H1 (cell line): ENCODE results near the gene CHPF2. TPM values are rescaled to one million over a fixed set of nuclear protein-coding genes. Genes with fewer than 3 reads are reported as not detected.

Experiments used
- CTCF ChIA-PET: fragments of 300-600 bp; sonication (Branson Sonifier 250); formaldehyde crosslinking; loops from one replicate; lab custom pipeline; 2021; ENCODE audit not compliant: partially characterized antibody; lab: Charles Lee
- POLR2A ChIA-PET: fragments of 300-600 bp; sonication (Branson Sonifier 250); formaldehyde crosslinking; loops from one replicate; lab custom pipeline; 2021; ENCODE audit warnings: inconsistent platforms; ENCODE audit not compliant: partially characterized antibody; lab: Charles Lee
- DNase-seq, 2 experiments: peaks; one replicate each; pipeline versions ENCODE4 v3.0.0 to v3.0.0-alpha.2; 2010 to 2022; ENCODE audit warnings: low spot score in 2 of 2, low read depth in 1 of 2, mixed read lengths in 1 of 2
- FAIRE-seq: peaks from 2 replicates; lab custom pipeline; 2011; peaks lifted over from hg19 to GRCh38; lab: Jason Lieb, UNC
- H2AFZ ChIP-seq: 2 replicates; pipeline ENCODE4 v1.8.1; 2012; ENCODE audit warnings: low read length, inconsistent platforms
- H2AK5ac ChIP-seq: 2 replicates; pipeline ENCODE4 v1.6.1; 2013; ENCODE audit warnings: low read depth, low read length
- H2BK120ac ChIP-seq: replicated peaks from 2 replicates; pipeline ENCODE3; 2013; ENCODE audit warnings: low read depth, low read length, inconsistent platforms
- H2BK12ac ChIP-seq: 2 replicates; pipeline ENCODE4 v1.6.1; 2013; ENCODE audit warnings: low read depth, low read length
- H2BK15ac ChIP-seq: 2 replicates; pipeline ENCODE4 v1.6.1; 2013; ENCODE audit warnings: low read length
- H2BK20ac ChIP-seq: 2 replicates; pipeline ENCODE4 v1.6.1; 2013; ENCODE audit warnings: low read length
- H2BK5ac ChIP-seq: 2 replicates; pipeline ENCODE4 v1.6.1; 2013; ENCODE audit warnings: low read depth, low read length
- H3K14ac ChIP-seq: 2 replicates; pipeline ENCODE4 v1.6.1; 2013; ENCODE audit warnings: inconsistent platforms; ENCODE audit not compliant: insufficient read length
- H3K18ac ChIP-seq: 2 replicates; pipeline ENCODE4 v1.6.1; 2013; ENCODE audit warnings: low read length; ENCODE audit errors: extremely low read depth
- H3K23ac ChIP-seq: 2 replicates; pipeline ENCODE4 v1.6.1; 2013; ENCODE audit warnings: inconsistent platforms; ENCODE audit not compliant: insufficient read length
- H3K23me2 ChIP-seq: 2 replicates; pipeline ENCODE4 v1.6.1; 2013; ENCODE audit warnings: low read depth, low read length
- H3K27ac ChIP-seq: 2 replicates; pipeline ENCODE4 v1.6.1; 2011; ENCODE audit warnings: low read depth, low read length, inconsistent platforms
- H3K27me3 ChIP-seq, 4 experiments: replicated peaks in 1 of 4; 1 replicate in 1 of 4; 2 replicates in 3 of 4; pipeline versions ENCODE4 v1.6.1 to v1.8.1; 2011 to 2013; ENCODE audit warnings: low read length in 3 of 4, mild to moderate bottlenecking in 3 of 4, inconsistent platforms in 2 of 4, mixed read lengths in 2 of 4, moderate library complexity in 1 of 4; ENCODE audit not compliant: control insufficient read depth in 3 of 4, insufficient read depth in 3 of 4; ENCODE audit errors: extremely low read depth in 1 of 4
- H3K36me3 ChIP-seq, 4 experiments: 2 replicates each; pipeline versions ENCODE4 v1.6.1 to v1.8.1; 2011 to 2013; ENCODE audit warnings: mild to moderate bottlenecking in 4 of 4, low read length in 3 of 4, moderate library complexity in 2 of 4, control low read depth in 1 of 4, inconsistent platforms in 1 of 4; ENCODE audit not compliant: insufficient read depth in 4 of 4, control insufficient read depth in 2 of 4
- H3K4ac ChIP-seq: replicated peaks from 2 replicates; pipeline ENCODE3; 2013; ENCODE audit warnings: low read length, low read depth, mixed read lengths, inconsistent platforms; ENCODE audit not compliant: insufficient read length
- H3K4me1 ChIP-seq, 4 experiments: replicated peaks in 1 of 4; 1 replicate in 1 of 4; 2 replicates in 3 of 4; pipeline versions ENCODE4 v1.6.1 to v1.8.1; 2011 to 2013; ENCODE audit warnings: low read length in 3 of 4, inconsistent platforms in 2 of 4, mixed read lengths in 1 of 4; ENCODE audit not compliant: insufficient read depth in 4 of 4, control insufficient read depth in 3 of 4
- H3K4me2 ChIP-seq, 2 experiments: 2 replicates each; pipeline versions ENCODE4 v1.6.1 to v1.8.1; 2011 to 2013; ENCODE audit warnings: low read depth in 2 of 2, low read length in 2 of 2, control low read depth in 1 of 2, inconsistent platforms in 1 of 2, mild to moderate bottlenecking in 1 of 2; ENCODE audit not compliant: insufficient read depth in 1 of 2
- H3K4me3 ChIP-seq, 4 experiments: fragments of 200-600, 300-600 bp in 1 of 4; sonication (generic), shearing (Covaris generic), sonication (Bioruptor Twin) in 1 of 4; 2 replicates each; pipeline versions ENCODE4 v1.5.1 to v1.8.1; 2011 to 2016; ENCODE audit warnings: low read length in 4 of 4, low read depth in 3 of 4, control low read depth in 2 of 4, inconsistent platforms in 2 of 4, mild to moderate bottlenecking in 2 of 4, mixed read lengths in 1 of 4, moderate library complexity in 1 of 4; ENCODE audit not compliant: insufficient read depth in 2 of 4; ENCODE audit errors: extremely low read depth in 1 of 4
- H3K56ac ChIP-seq: replicated peaks from 2 replicates; pipeline ENCODE3; 2013; ENCODE audit warnings: low read depth, mild to moderate bottlenecking, mixed read lengths, low read length, inconsistent platforms; ENCODE audit not compliant: insufficient read length
- H3K79me1 ChIP-seq: 2 replicates; pipeline ENCODE4 v1.6.1; 2013; ENCODE audit warnings: low read depth, low read length, control low read depth
- H3K79me2 ChIP-seq, 2 experiments: 2 replicates each; pipeline versions ENCODE4 v1.6.1 to v1.8.1; 2012 to 2013; ENCODE audit warnings: low read length in 2 of 2, mild to moderate bottlenecking in 2 of 2, inconsistent platforms in 1 of 2; ENCODE audit not compliant: insufficient read depth in 2 of 2, control insufficient read depth in 1 of 2
- H3K9ac ChIP-seq, 4 experiments: replicated peaks in 1 of 4; 1 replicate in 1 of 4; 2 replicates in 3 of 4; pipeline versions ENCODE4 v1.6.1 to v1.8.1; 2011 to 2013; ENCODE audit warnings: low read depth in 3 of 4, low read length in 3 of 4, control low read depth in 2 of 4, mild to moderate bottlenecking in 2 of 4, moderate library complexity in 2 of 4, inconsistent platforms in 1 of 4; ENCODE audit errors: extremely low read depth in 1 of 4
- H3K9me3 ChIP-seq, 2 experiments: 2 replicates each; pipeline versions ENCODE4 v1.6.1 to v1.8.1; 2012 to 2013; ENCODE audit warnings: mild to moderate bottlenecking in 2 of 2, moderate library complexity in 2 of 2, control low read depth in 1 of 2, inconsistent platforms in 1 of 2, low read depth in 1 of 2, low read length in 1 of 2, mixed read lengths in 1 of 2; ENCODE audit not compliant: insufficient read depth in 2 of 2
- H4K20me1 ChIP-seq, 2 experiments: replicated peaks in 1 of 2; 2 replicates each; pipeline versions ENCODE3 to v1.8.1; 2011 to 2013; ENCODE audit warnings: inconsistent platforms in 2 of 2, low read length in 2 of 2, mild to moderate bottlenecking in 1 of 2; ENCODE audit not compliant: insufficient read depth in 2 of 2, control insufficient read depth in 1 of 2
- H4K5ac ChIP-seq: 2 replicates; pipeline ENCODE4 v1.6.1; 2013; ENCODE audit warnings: low read length, low read depth, mixed read lengths, inconsistent platforms; ENCODE audit not compliant: insufficient read length
- H4K8ac ChIP-seq: 2 replicates; pipeline ENCODE4 v1.8.0; 2013; ENCODE audit warnings: mild to moderate bottlenecking, moderate library complexity, low read length, inconsistent platforms; ENCODE audit not compliant: insufficient read depth; ENCODE audit errors: extremely low read depth
- H4K91ac ChIP-seq: replicated peaks from 2 replicates; pipeline ENCODE3; 2013; ENCODE audit warnings: low read length, mixed read lengths, inconsistent platforms; ENCODE audit not compliant: insufficient read length
- EP300 ChIP-seq, 2 experiments: IDR thresholded peaks; 1 replicate in 1 of 2; 2 replicates in 1 of 2; pipeline ENCODE4 v1.6.1; 2011 to 2012; ENCODE audit warnings: low read depth in 2 of 2, low read length in 2 of 2, mild to moderate bottlenecking in 2 of 2, borderline replicate concordance in 1 of 2, inconsistent platforms in 1 of 2, moderate library complexity in 1 of 2
- GABPA ChIP-seq: IDR thresholded peaks from 2 replicates; pipeline ENCODE4 v1.6.1; 2011; ENCODE audit warnings: mild to moderate bottlenecking, low read length, moderate library complexity, borderline replicate concordance; ENCODE audit not compliant: insufficient read depth
- JUN ChIP-seq: IDR thresholded peaks from 2 replicates; pipeline ENCODE4 v1.6.1; 2011; ENCODE audit warnings: low read depth, mild to moderate bottlenecking, improper control_type of control experiment, low read length
- SIRT6 ChIP-seq: IDR thresholded peaks from one replicate; pipeline ENCODE4 v1.7.1; 2012; ENCODE audit warnings: low read length, inconsistent platforms
- SIX5 ChIP-seq: IDR thresholded peaks from 2 replicates; pipeline ENCODE4 v1.6.1; 2011; ENCODE audit warnings: mild to moderate bottlenecking, low read depth, low read length
- SP1 ChIP-seq: IDR thresholded peaks from 2 replicates; pipeline ENCODE4 v1.6.1; 2011; ENCODE audit warnings: low read depth, low read length
- SP2 ChIP-seq: IDR thresholded peaks from 2 replicates; pipeline ENCODE4 v1.6.1; 2012; ENCODE audit warnings: mild to moderate bottlenecking, low read length, inconsistent platforms
- TBP ChIP-seq: IDR thresholded peaks from 2 replicates; pipeline ENCODE4 v1.6.1; 2011; ENCODE audit warnings: low read depth, low read length, improper control_type of control experiment
- ZNF274 ChIP-seq: IDR thresholded peaks from 2 replicates; pipeline ENCODE4 v1.7.0; 2012; ENCODE audit warnings: low read length, borderline replicate concordance; ENCODE audit errors: extremely low read depth
- WGBS, 2 experiments: shearing (Covaris generic) in 1 of 2; methylation state at CpG; one replicate each; pipeline versions ENCODE4 v1.1.6 to v1.1.7; 2013 to 2015; ENCODE audit warnings: low lambda C conversion rate in 2 of 2, mixed read lengths in 2 of 2, inconsistent platforms in 1 of 2, low coverage in 1 of 2, missing lambda C conversion rate in 1 of 2; ENCODE audit not compliant: insufficient replicate concordance in 2 of 2, insufficient coverage in 1 of 2, insufficient read length in 1 of 2; ENCODE audit errors: extremely low coverage in 1 of 2, missing lambda C conversion rate in 1 of 2; 5-methylcytosine and 5-hydroxymethylcytosine counted together
- polyA plus RNA-seq, 7 experiments: library from polyadenylated mRNA; depleted of rRNA in 3 of 7; stranded (reverse) in 5 of 7; unstranded in 2 of 7; fragments of >200 nt in 5 of 7; fragments of 200-250 nt in 2 of 7; gene quantifications; 1 replicate in 5 of 7; 2 replicates in 1 of 7; 4 replicates in 1 of 7; pipeline versions ENCODE4 v1.2.1 to v1.2.3, GENCODE V29; 2011 to 2013; ENCODE audit warnings: missing spikeins in 2 of 7, mixed read lengths in 2 of 7
- total RNA-seq: library from RNA; stranded (reverse); fragmentation: NEBNext Ultra II Directional; extraction: Animal tissue kit (Norgen Biotek cat#: 25700); gene quantifications from 2 replicates; pipeline ENCODE4 v1.2.1, GENCODE V29; 2021
- TF ChIP-seq, protein P1 (sequence below): IDR thresholded peaks from 2 replicates; pipeline ENCODE4 v1.6.1; 2012; ENCODE audit warnings: inconsistent platforms
- TF ChIP-seq, protein P2 (sequence below): IDR thresholded peaks from 2 replicates; pipeline ENCODE4 v1.6.1; 2012; ENCODE audit warnings: inconsistent platforms

Gene CHPF2
- total and polyA plus RNA-seq, 2 of the 8 experiments (the other 6 are each of a cell fraction or from before 2014, with no cell fraction given) = 14.4 to 20.6 TPM

DNA sequence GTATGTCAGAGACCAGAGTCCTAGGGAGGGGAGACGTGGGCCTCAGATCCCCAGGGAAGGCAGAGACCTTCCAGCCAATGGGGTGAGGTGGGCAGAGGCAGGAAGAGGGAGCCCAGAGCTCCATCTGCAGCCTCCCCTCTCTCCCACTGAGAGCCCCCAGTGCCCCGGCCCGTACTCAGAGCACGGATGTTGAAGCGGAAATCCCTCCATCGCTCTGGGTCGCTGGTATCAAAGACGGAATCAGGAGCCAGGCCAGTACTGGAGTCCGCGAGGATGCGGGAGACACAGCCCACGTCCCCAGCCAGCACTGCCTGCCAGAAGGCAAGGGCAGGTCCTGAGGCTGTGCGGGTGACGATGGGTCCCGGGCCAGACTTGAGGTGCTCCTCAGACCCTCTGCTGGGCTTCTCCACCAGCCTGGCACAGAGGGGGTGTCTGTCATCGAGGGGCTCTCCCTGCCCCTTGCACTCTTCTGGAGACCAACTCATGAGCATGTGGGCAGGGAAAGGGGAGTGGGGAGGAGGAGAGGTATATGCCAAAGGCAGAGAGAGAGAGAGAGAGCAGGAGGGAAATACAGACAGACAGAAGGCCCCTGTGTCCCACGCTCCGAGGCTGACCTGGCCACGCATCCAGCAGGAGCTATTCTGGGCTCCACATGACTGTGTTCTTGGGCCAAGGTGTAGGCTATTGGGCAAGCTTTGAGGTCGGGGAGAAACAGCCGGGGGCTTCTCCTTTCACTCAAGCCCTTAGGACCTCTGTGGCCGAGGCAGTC, 45.5 kb upstream of the CHPF2 start, which contains the start of gene ASB10:
Gene ASB10, minus strand, starts transcription at position 611 of the 769 bp plus-strand sequence. Its CDS starts 120 bp downstream, at position 491.
- ChIA-PET CTCF (interaction anchor here (0.7 to 1.4 kb wide), 5 partner anchors 10 to 169 kb away, joined by 3 to 4 read pairs (median 3); no protein-coding TSS in a partner anchor), POLR2A (interaction anchor here (0.9 kb wide), 1 partner anchor 26 kb away, joined by 4 read pairs; no protein-coding TSS in a partner anchor)
- H3K4me2 ChIP-seq = no peak within 1 kb of the TSS
- no peaks in the 10 kb centered on the region for H3K27me3 ChIP-seq
- H3K79me1 ChIP-seq = no peaks in the 10 kb centered on the region
- no peak within 1 kb of the TSS for H3K56ac ChIP-seq
- no peak within 1 kb of the TSS; the same call in 1 of the 2 replicates for H4K8ac ChIP-seq
- no peaks in the 10 kb centered on the region for H3K4me1 ChIP-seq
- no peak within 1 kb of the TSS for H2BK20ac ChIP-seq
- no peak within 1 kb of the TSS for H4K91ac ChIP-seq
- H2AFZ ChIP-seq = no peak within 1 kb of the TSS
- no peaks in the 10 kb centered on the region for H3K23me2 ChIP-seq
- H3K9ac ChIP-seq = no peak within 1 kb of the TSS
- H3K27ac ChIP-seq = no peak within 1 kb of the TSS
- no peak within 1 kb of the TSS for H2BK120ac ChIP-seq
- no peak within 1 kb of the TSS for H3K23ac ChIP-seq
- H4K5ac ChIP-seq = no peak within 1 kb of the TSS
- H3K36me3 ChIP-seq = no peaks in the 10 kb centered on the region
- 0 out of 2 replicates have a peak within 1 kb of the TSS, but pooled peaks have one; percentile 46 for H2BK15ac ChIP-seq
- TF ChIP-seq, protein P1, sequence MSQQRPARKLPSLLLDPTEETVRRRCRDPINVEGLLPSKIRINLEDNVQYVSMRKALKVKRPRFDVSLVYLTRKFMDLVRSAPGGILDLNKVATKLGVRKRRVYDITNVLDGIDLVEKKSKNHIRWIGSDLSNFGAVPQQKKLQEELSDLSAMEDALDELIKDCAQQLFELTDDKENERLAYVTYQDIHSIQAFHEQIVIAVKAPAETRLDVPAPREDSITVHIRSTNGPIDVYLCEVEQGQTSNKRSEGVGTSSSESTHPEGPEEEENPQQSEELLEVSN = no peak
- TF ChIP-seq TBP = no peak
- no peak for TF ChIP-seq SP2
- TF ChIP-seq SIX5 = no peak
- no peak for TF ChIP-seq SP1
- TF ChIP-seq JUN = no peak
- no peak for TF ChIP-seq EP300 (IDR thresholded peaks at IDR 0.05; ENCODE audit: borderline replicate concordance in 1 of 2, low read depth in 2 of 2, low read length in 2 of 2)
- no peak for TF ChIP-seq SIRT6
- TF ChIP-seq, protein P2, sequence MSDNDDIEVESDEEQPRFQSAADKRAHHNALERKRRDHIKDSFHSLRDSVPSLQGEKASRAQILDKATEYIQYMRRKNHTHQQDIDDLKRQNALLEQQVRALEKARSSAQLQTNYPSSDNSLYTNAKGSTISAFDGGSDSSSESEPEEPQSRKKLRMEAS = no peak
- no peak for TF ChIP-seq GABPA
- TF ChIP-seq ZNF274 = no peak
- no peak within 1 kb of the TSS for H3K4ac ChIP-seq
- no peak within 1 kb of the TSS for H2AK5ac ChIP-seq
- no peak within 1 kb of the TSS for H3K14ac ChIP-seq
- no peak within 1 kb of the TSS for H3K4me3 ChIP-seq
- WGBS, 2 experiments = 86% methylated on average over 20 of the region's 22 CpGs; no CpG with 5 or more reads in 1 of the 2 experiments
- no peak for DNase-seq
- H3K9me3 ChIP-seq = no peaks in the 10 kb centered on the region
- no peak within 1 kb of the TSS for H2BK5ac ChIP-seq
- H3K18ac ChIP-seq = no peak within 1 kb of the TSS
- no peaks in the 10 kb centered on the region for H4K20me1 ChIP-seq
- no peaks in the 10 kb centered on the region for H3K79me2 ChIP-seq
- no peak for FAIRE-seq
- no peak within 1 kb of the TSS for H2BK12ac ChIP-seq
